GM12865 (cell line): ENCODE data around the gene MCF2L.
"Not testable (repeated sequence)": the region's sequence is repeated elsewhere in the genome, so short reads cannot be mapped to it uniquely, and the experiment has no call there.

Source experiments
- DNase-seq: peaks from one replicate; pipeline ENCODE4 v3.0.0; 2010; ENCODE audit warnings: low read depth
- H3K4me3 ChIP-seq: 2 replicates; pipeline ENCODE4 v1.5.1; 2011; ENCODE audit warnings: mild to moderate bottlenecking, low read depth, low read length, control low read depth
- CTCF ChIP-seq: IDR thresholded peaks from 2 replicates; pipeline ENCODE4 v1.5.1; 2011; ENCODE audit warnings: low read length, control low read depth, low read depth, inconsistent platforms; ENCODE audit not compliant: insufficient read depth; ENCODE audit errors: missing control alignments

Gene MCF2L

GRCh38 chr13:113095146-113096051 lies 126.4 kb downstream of the MCF2L start:
- no peak for DNase-seq
- no peak overlapping the region for H3K4me3 ChIP-seq
- no peak for TF ChIP-seq CTCF

GRCh38 chr13:113096052-113096744 lies 127.2 kb downstream of the MCF2L start:
- no peak for TF ChIP-seq CTCF
- no peak overlapping the region for H3K4me3 ChIP-seq
- DNase-seq, result no peak

- no peak for TF ChIP-seq CTCF
- H3K4me3 ChIP-seq, result no peak overlapping the region
- DNase-seq, result no peak
Observed at GRCh38 chr13:113096745-113097305, 127.8 kb downstream of the MCF2L start.

- no peak for TF ChIP-seq CTCF
- H3K4me3 ChIP-seq, result no peak overlapping the region
- no peak for DNase-seq
Observed at GRCh38 chr13:113097651-113098050, 128.6 kb downstream of the MCF2L start.

- H3K4me3 ChIP-seq, result no peak overlapping the region
- TF ChIP-seq CTCF, result no peak
- no peak for DNase-seq
Observed at GRCh38 chr13:113098162-113098732, 129.2 kb downstream of the MCF2L start.

- no peak overlapping the region for H3K4me3 ChIP-seq
- no peak for TF ChIP-seq CTCF
- DNase-seq, result no peak
Observed at GRCh38 chr13:113099142-113099541, 130.1 kb downstream of the MCF2L start.

- DNase-seq, H3K4me3 ChIP-seq: not testable (repeated sequence)
Observed at GRCh38 chr13:113102302-113102701, 133.3 kb downstream of the MCF2L start.
